Ovary (tissue), 9 donors: Measurements from ENCODE around the gene DROSHA. TPM values are rescaled to one million over a fixed set of nuclear protein-coding genes. Genes with fewer than 3 reads are reported as not detected.

Experiments
- DNase-seq, 5 donors: peaks; one replicate each; pipeline ENCODE4 v3.0.0-alpha.2; 2019 to 2020
- H3K27ac ChIP-seq, 2 donors: fragments of 200-600 bp; one replicate each; pipeline versions ENCODE4 v1.5.1 to v1.8.0; 2019 to 2022
- H3K27me3 ChIP-seq: fragments of 200-600 bp; one replicate; pipeline ENCODE4 v1.8.0; 2022
- H3K36me3 ChIP-seq: fragments of 200-600 bp; sonication (generic); one replicate; pipeline ENCODE4 v1.5.1; 2019
- H3K4me1 ChIP-seq: one replicate; pipeline ENCODE4 v1.8.1; 2013; ENCODE audit warnings: mild to moderate bottlenecking, moderate library complexity; ENCODE audit not compliant: insufficient read depth
- H3K4me3 ChIP-seq: fragments of 200-600 bp; sonication (generic); one replicate; pipeline ENCODE4 v1.5.1; 2017
- H3K9me3 ChIP-seq, 2 donors: fragments of 200-600 bp in 1 of 2; sonication (generic) in 1 of 2; one replicate each; pipeline versions ENCODE4 v1.5.1 to v1.8.1; 2013 to 2019; ENCODE audit warnings: mild to moderate bottlenecking in 1 of 2, moderate library complexity in 1 of 2
- EP300 ChIP-seq: sonication (generic); formaldehyde crosslinking; IDR thresholded peaks from one replicate; pipeline ENCODE4 v1.6.1; 2017; ENCODE audit warnings: antibody characterized with exemption
- POLR2A ChIP-seq: fragments of 450-650 bp; IDR thresholded peaks from one replicate; pipeline ENCODE4 v1.6.1; 2017; ENCODE audit warnings: antibody characterized with exemption, mild to moderate bottlenecking, moderate library complexity
- WGBS, 3 donors: extraction: QIAGEN DNeasy Blood & Tissue Kit in 1 of 3; methylation state at CpG; one replicate each; pipeline versions ENCODE4 v1.1.5 to v1.1.7; 2013 to 2017; 5-methylcytosine and 5-hydroxymethylcytosine counted together
- intact Hi-C, 4 donors: fragments of 100-400 bp; cut with DNase I; formaldehyde crosslinking; loops; one replicate each; pipeline versions ENCODE4 v1.11.0 to v1.15.1; 2022 to 2023
- polyA plus RNA-seq, 2 donors: library from polyadenylated mRNA; stranded (reverse); fragments of 200-250 nt in 1 of 2; fragments of 350-450 nt in 1 of 2; fragmentation: Illumina TruSeq in 1 of 2; extraction: RNeasy Lipid Tissue Mini Kit (QIAGEN cat#74804) in 1 of 2; gene quantifications; one replicate each; pipeline ENCODE4 v1.2.3, GENCODE V29; 2013 to 2014
- total RNA-seq, 7 donors: library from RNA; depleted of rRNA in 2 of 7; stranded (reverse); fragments of >200 nt in 2 of 7; fragmentation: NEBNext Ultra II Directional in 3 of 7; extraction: Animal tissue kit (Norgen Biotek cat#: 25700) in 3 of 7; gene quantifications; one replicate each; pipeline versions ENCODE4 v1.1.0 to v1.2.4, GENCODE V29; 2016 to 2023
- TF ChIP-seq, protein P1 (sequence below), 3 donors: fragments of 450-650 bp in 2 of 3; fragments of 200-600 bp in 1 of 3; IDR thresholded peaks; one replicate each; pipeline versions ENCODE4 v1.5.1 to v1.8.0; 2016 to 2022; ENCODE audit warnings: antibody characterized with exemption in 3 of 3, mild to moderate bottlenecking in 1 of 3
- donor health status: DM: no; HTN: no; CAD: no; lungs with moderate emphysema.
- donor health status: DM: no; HTN: no; CAD: no.
- donor health status: Bipolar disorder and iron deficiency.
- donor health status: DM: yes; HTN: yes; CAD: no.
- donor health status: DM: no; HTN: no; CAD: no.
- donor health status: DM: yes; HTN: yes; CAD: no.

DROSHA gene
- total and polyA plus RNA-seq, 9 donors: 30.5 to 75.7 (median 50.3) TPM

DNA sequence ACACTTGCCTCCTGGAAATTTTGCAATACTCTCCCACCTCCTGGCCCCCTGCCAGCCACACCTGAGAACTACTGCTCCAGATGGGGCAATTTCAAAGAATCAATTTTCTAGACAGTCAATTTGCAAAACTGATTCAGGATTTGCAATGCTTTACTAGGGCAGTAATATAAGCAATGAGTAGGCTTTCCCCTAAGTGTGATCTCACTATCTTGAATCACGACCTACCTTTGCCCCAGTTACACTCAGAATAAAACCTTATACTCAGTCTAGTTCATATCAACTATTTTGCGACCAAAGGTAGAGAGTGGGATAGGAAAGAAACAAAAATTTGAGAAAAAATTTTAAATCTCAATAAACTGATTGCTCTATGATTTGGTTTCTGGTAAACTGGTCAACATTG lies 54.4 kb downstream of the DROSHA start:
- Histone ChIP-seq H3K27ac (no peak overlapping the region), H3K36me3 (no peaks in the 10 kb centered on the region)
- WGBS, 3 donors: 97 to 99% (median 98%) methylated on average over 2 of the region's 2 CpGs

DNA sequence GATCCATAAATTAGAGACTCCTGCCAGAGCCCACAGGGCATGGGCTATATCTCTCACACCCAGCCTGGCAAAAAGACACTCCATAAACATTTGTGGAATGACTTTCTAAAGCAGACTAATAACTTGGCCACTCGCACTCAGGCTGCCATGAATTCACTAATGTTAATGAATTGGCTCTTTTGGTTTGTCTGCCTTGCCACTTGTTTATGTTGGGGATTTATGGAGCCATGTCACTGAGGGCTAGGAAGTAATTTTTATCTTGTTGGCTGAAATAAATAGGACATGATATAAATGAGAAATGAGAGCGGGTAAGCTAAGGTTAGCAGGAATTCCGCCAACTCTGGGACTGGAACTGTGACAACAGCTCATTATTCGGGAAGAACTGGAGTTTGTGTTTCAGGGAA lies 55.2 kb downstream of the DROSHA start:
- no peak overlapping the region for H3K27ac ChIP-seq
- H3K27me3 ChIP-seq: no peaks in the 10 kb centered on the region

More for the DNA sequence above, 54.4 kb downstream of the DROSHA start:
- intact Hi-C loops: no loop called here
- Histone ChIP-seq H3K9me3 (no peaks in the 10 kb centered on the region), H3K4me1 (no peaks in the 10 kb centered on the region), H3K27me3 (no peaks in the 10 kb centered on the region), H3K4me3 (no peak overlapping the region)
- TF ChIP-seq EP300 (no peak), POLR2A (no peak)
- TF ChIP-seq, protein P1, sequence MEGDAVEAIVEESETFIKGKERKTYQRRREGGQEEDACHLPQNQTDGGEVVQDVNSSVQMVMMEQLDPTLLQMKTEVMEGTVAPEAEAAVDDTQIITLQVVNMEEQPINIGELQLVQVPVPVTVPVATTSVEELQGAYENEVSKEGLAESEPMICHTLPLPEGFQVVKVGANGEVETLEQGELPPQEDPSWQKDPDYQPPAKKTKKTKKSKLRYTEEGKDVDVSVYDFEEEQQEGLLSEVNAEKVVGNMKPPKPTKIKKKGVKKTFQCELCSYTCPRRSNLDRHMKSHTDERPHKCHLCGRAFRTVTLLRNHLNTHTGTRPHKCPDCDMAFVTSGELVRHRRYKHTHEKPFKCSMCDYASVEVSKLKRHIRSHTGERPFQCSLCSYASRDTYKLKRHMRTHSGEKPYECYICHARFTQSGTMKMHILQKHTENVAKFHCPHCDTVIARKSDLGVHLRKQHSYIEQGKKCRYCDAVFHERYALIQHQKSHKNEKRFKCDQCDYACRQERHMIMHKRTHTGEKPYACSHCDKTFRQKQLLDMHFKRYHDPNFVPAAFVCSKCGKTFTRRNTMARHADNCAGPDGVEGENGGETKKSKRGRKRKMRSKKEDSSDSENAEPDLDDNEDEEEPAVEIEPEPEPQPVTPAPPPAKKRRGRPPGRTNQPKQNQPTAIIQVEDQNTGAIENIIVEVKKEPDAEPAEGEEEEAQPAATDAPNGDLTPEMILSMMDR (IDR thresholded peaks at IDR 0.05): no peak
- no peak for DNase-seq

DNA sequence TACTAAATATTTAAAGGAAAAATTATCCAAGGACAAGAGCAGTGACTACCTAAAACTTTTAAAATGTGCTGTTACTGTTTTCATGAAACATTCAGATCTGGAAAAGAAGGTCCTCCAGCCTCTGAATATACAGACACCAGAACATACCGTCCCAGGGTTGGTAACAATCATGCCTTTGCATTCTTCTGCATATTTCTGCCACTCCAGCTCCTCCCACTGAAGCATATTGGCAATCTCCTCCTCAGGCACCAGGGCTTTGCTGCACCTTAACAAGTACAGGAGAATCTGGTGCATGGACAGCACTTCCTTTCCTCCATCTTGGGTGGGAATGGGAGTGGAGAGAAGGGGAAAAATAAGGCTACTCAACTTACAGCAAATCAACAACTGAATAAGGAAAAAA lies 60.0 kb downstream of the DROSHA start:
- no peaks in the 10 kb centered on the region for H3K36me3 ChIP-seq

More for the DNA sequence above, 55.2 kb downstream of the DROSHA start:
- 68 to 73% (median 68%) methylated on average over 4 of the region's 4 CpGs for WGBS, 3 donors
- intact Hi-C loops: no loop called here
- H3K4me1 ChIP-seq: no peaks in the 10 kb centered on the region
- no peak overlapping the region for H3K4me3 ChIP-seq
- TF ChIP-seq EP300: no peak
- TF ChIP-seq, protein P1 (IDR thresholded peaks at IDR 0.05): no peak
- no peak for TF ChIP-seq POLR2A
- no peaks in the 10 kb centered on the region for H3K36me3 ChIP-seq
- H3K9me3 ChIP-seq: no peaks in the 10 kb centered on the region
- DNase-seq: no peak

DNA sequence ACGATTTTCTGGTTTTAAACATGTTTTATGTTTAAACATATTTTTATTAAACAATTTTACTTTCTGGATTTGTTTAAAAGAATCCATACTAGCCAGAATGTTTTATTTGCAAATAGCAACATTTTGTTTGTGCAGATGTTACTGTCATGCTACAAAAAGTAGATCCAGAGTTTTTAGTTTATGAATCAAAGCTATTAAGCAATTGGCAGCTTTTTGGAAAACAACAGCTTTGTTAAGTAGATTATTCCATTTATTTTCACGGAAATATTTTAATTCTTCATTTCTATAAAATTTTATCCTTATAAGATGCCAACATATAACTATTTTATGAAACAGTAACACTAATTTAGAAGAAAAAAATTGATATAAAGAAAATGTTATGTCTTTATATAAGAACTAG lies 60.9 kb downstream of the DROSHA start:
- no peaks in the 10 kb centered on the region for H3K36me3 ChIP-seq
- DNase-seq: no peak
- TF ChIP-seq EP300 (no peak), POLR2A (no peak)
- TF ChIP-seq, protein P1 (IDR thresholded peaks at IDR 0.05): no peak
- H3K9me3 ChIP-seq: no peaks in the 10 kb centered on the region
- intact Hi-C loops: no loop called here
- no peaks in the 10 kb centered on the region for H3K27me3 ChIP-seq
- no peak overlapping the region for H3K4me3 ChIP-seq
- 21 to 41% (median 22%) methylated on average over 2 of the region's 2 CpGs for WGBS, 3 donors
- no peak overlapping the region for H3K27ac ChIP-seq
- no peaks in the 10 kb centered on the region for H3K4me1 ChIP-seq

More for the DNA sequence above, 60.0 kb downstream of the DROSHA start:
- Histone ChIP-seq H3K27ac (no peak overlapping the region), H3K4me1 (no peaks in the 10 kb centered on the region), H3K4me3 (no peak overlapping the region), H3K9me3 (no peaks in the 10 kb centered on the region), H3K27me3 (no peaks in the 10 kb centered on the region)
- 62 to 68% (median 67%) methylated on average over 1 of the region's 1 CpG for WGBS, 3 donors
- intact Hi-C loops: no loop called here
- DNase-seq: no peak
- TF ChIP-seq EP300 (no peak), POLR2A (no peak)
- TF ChIP-seq, protein P1 (IDR thresholded peaks at IDR 0.05): no peak
